ENCODE data around the gene NCKAP1. TPM values are rescaled to one million over a fixed set of nuclear protein-coding genes. Genes with fewer than 3 reads are reported as not detected.
"Not testable (repeated sequence)": the region's sequence is repeated elsewhere in the genome, so short reads cannot be mapped to it uniquely, and the experiment has no call there.

The NCKAP1 gene
- total RNA-seq, 2 donors from 2014 or later = 9.3 to 12.4 TPM

DNA sequence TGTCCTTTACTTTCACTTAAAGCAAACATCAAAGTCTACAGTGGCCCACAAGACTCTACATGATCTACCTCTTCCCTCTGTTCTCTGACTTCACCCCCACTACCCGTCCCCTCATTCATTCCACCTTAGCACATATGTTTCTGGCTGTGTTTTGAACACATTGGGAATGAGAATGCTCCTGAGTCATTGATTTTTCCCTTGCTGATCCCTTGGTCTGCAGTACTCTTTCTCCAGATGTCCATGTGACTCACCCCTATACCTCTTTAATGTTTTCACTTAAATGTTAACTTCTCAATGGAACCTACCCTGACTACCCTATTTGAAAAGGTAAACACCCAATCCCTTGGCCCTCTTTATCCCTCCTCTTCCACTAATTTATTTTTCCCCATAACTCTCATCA lies 141.1 kb downstream of the NCKAP1 start:
- no peak for DNase-seq
- Mint-ChIP-seq H3K4me1 (ENCODE audit: low read depth) (no peaks in the 10 kb centered on the region), H3K4me3 (no peak overlapping the region), H3K9me3 (no peaks in the 10 kb centered on the region), H3K27me3 (ENCODE audit: low read depth) (peaks cover 7% of the 10 kb centered on the region), H3K36me3 (ENCODE audit: insufficient read depth in 2 of 2) (no peaks in the 10 kb centered on the region), H3K27ac (no peak overlapping the region)
- no peak for ATAC-seq (replicated peaks in 1 of 2)

DNA sequence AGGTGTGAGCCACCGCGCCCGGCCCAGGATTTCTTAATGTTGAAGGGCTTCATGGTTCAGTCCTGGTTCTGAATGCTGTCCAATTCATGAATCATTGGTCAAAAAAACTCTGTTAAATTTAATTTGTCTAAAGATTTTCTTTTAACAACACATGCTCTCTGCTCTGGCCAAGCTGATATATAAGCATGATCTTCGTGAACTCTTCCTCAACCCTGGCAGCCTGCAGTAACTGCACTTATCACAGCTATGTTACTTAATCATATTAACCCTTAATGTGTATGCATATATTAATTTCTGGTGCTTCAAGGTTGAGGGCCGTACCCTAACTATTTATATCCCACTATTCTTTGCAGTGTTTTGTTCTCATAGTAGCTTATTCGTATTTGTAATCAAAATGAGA lies 142.5 kb downstream of the NCKAP1 start:
- Mint-ChIP-seq H3K27ac (no peak overlapping the region), H3K9me3 (no peaks in the 10 kb centered on the region), H3K36me3 (ENCODE audit: insufficient read depth in 2 of 2) (no peaks in the 10 kb centered on the region), H3K4me1 (ENCODE audit: low read depth) (no peaks in the 10 kb centered on the region), H3K27me3 (ENCODE audit: low read depth) (peaks cover 7% of the 10 kb centered on the region), H3K4me3 (no peak overlapping the region)
- DNase-seq (no peak), ATAC-seq (replicated peaks in 1 of 2) (no peak)

DNA sequence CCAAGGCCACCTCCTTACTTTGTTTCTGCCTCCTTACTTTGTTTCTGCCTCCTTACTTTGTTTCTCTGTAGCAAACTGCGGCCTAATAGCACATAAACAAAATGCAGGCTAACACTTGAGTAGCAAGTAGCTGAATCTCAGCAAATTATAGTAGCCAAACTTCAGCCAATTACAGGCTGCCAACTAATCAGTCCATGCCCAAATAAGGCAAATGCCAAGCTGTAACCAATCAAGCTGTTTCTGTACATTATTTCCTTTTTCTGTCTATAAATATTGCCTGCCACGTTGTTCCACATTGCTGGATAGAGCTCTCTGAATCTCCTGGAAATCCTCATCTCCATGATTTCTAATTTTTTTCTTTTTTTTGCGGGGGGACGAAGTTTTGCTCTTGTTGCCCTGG lies 143.1 kb downstream of the NCKAP1 start:
- Mint-ChIP-seq H3K27me3 (ENCODE audit: low read depth) (peaks cover 7% of the 10 kb centered on the region), H3K36me3 (ENCODE audit: insufficient read depth in 2 of 2) (no peaks in the 10 kb centered on the region), H3K9me3 (no peaks in the 10 kb centered on the region), H3K4me1 (ENCODE audit: low read depth) (no peaks in the 10 kb centered on the region), H3K4me3 (no peak overlapping the region), H3K27ac (no peak overlapping the region)
- ATAC-seq (replicated peaks in 1 of 2) (no peak), DNase-seq (no peak)

GRCh38 chr2:182894174-182894573 lies 144.1 kb downstream of the NCKAP1 start:
- H3K4me1 Mint-ChIP-seq (ENCODE audit: low read depth) = no peaks in the 10 kb centered on the region
- ATAC-seq (replicated peaks in 1 of 2) (no peak), DNase-seq (no peak)
- no peaks in the 10 kb centered on the region for H3K9me3 Mint-ChIP-seq
- H3K4me3 Mint-ChIP-seq = no peak overlapping the region
- H3K27ac Mint-ChIP-seq = no peak overlapping the region
- peaks cover 7% of the 10 kb centered on the region for H3K27me3 Mint-ChIP-seq (ENCODE audit: low read depth)
- no peaks in the 10 kb centered on the region for H3K36me3 Mint-ChIP-seq (ENCODE audit: insufficient read depth in 2 of 2)

DNA sequence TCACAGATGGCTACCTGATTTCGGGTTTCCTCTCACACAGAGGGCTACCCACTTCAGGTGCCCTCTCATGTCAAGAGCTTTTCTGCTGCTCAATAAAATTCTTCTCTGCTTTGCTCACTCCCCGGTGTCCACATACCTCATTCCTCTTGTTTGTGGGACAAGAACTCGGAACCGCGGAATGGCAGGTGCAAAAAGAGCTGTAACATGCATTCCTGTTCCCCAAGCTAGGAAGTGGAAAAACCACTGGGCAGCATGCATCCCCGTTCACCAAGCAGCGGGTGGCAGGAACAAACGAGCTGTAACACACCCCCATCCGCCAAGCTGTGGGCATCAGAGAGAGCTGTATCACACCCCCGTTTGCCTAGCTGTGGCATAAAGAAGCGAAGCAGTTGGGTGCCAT lies 144.6 kb downstream of the NCKAP1 start:
- Mint-ChIP-seq H3K27me3 (ENCODE audit: low read depth) (peaks cover 7% of the 10 kb centered on the region), H3K9me3 (no peaks in the 10 kb centered on the region), H3K4me3 (no peak overlapping the region), H3K4me1 (ENCODE audit: low read depth) (no peaks in the 10 kb centered on the region), H3K36me3 (ENCODE audit: insufficient read depth in 2 of 2) (no peaks in the 10 kb centered on the region), H3K27ac (no peak overlapping the region)
- ATAC-seq (replicated peaks in 1 of 2) (no peak), DNase-seq (no peak)

DNA sequence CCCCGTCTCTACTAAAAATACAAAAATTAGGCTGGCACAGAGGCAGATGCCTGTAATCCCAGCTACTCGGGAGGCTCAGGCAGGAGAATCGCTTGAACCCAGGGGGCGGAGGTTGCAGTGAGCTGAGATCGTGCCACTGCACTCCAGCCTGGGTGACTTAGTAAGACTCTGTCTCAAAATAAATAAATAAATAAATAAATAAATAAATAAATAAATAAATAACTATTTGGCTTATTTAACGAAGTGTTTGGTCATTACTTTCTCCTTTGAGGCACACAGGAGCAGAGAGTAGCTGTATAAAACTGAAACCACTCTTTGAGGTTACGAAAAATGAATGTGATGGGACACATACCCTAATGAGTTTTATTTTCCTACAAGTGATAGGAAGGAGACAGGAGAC lies 145.2 kb downstream of the NCKAP1 start:
- not testable (repeated sequence) for H3K9me3 Mint-ChIP-seq; DNase-seq; H3K36me3 Mint-ChIP-seq (ENCODE audit: insufficient read depth in 2 of 2); H3K27me3 Mint-ChIP-seq (ENCODE audit: low read depth); H3K27ac Mint-ChIP-seq; H3K4me3 Mint-ChIP-seq; H3K4me1 Mint-ChIP-seq (ENCODE audit: low read depth); ATAC-seq (replicated peaks in 1 of 2)

GRCh38 chr2:182891611-182892010 lies 146.6 kb downstream of the NCKAP1 start:
- no peaks in the 10 kb centered on the region for H3K4me1 Mint-ChIP-seq (ENCODE audit: low read depth)
- H3K27me3 Mint-ChIP-seq (ENCODE audit: low read depth) = no peaks in the 10 kb centered on the region
- ATAC-seq (replicated peaks in 1 of 2) = no peak
- H3K9me3 Mint-ChIP-seq = no peaks in the 10 kb centered on the region
- H3K27ac Mint-ChIP-seq = peak overlapping the region; percentile 59
- DNase-seq = no peak
- H3K4me3 Mint-ChIP-seq = no peak overlapping the region
- H3K36me3 Mint-ChIP-seq (ENCODE audit: insufficient read depth in 2 of 2) = no peaks in the 10 kb centered on the region

- Mint-ChIP-seq H3K4me3 (no peak overlapping the region), H3K4me1 (ENCODE audit: low read depth) (no peaks in the 10 kb centered on the region), H3K36me3 (ENCODE audit: insufficient read depth in 2 of 2) (no peaks in the 10 kb centered on the region), H3K27ac (no peak overlapping the region), H3K27me3 (ENCODE audit: low read depth) (no peaks in the 10 kb centered on the region), H3K9me3 (no peaks in the 10 kb centered on the region)
- no peak for ATAC-seq (replicated peaks in 1 of 2)
- DNase-seq = no peak
Observed at GRCh38 chr2:182890773-182891378, 147.4 kb downstream of the NCKAP1 start.

DNA sequence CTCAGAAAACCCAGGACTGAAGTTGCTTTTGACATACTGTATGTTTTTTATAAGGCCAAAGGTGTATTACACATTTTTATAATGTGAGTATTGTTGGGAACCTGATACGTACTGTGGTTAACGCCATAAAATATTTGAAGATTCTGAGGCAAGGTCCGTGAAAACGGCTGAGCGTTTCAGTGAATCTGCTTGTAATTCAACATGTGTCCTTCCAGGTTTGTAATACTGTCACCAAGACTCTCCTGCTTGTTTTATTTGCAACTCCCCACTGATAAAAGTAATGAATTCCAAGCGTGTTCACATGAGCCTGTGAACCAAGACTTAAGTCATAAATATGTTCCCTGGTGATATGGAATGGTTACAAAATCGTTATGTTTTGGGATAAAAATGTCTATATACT lies 148.0 kb downstream of the NCKAP1 start:
- Mint-ChIP-seq H3K4me3 (no peak overlapping the region), H3K27ac (no peak overlapping the region)
- ATAC-seq (replicated peaks in 1 of 2) = no peak

GRCh38 chr2:182887753-182888415 lies 150.4 kb downstream of the NCKAP1 start:
- H3K9me3 Mint-ChIP-seq = no peaks in the 10 kb centered on the region
- no peak for ATAC-seq (replicated peaks in 1 of 2)
- H3K27ac Mint-ChIP-seq = no peak overlapping the region

More for the DNA sequence above, 148.0 kb downstream of the NCKAP1 start:
- Mint-ChIP-seq H3K4me1 (ENCODE audit: low read depth) (no peaks in the 10 kb centered on the region), H3K9me3 (no peaks in the 10 kb centered on the region), H3K36me3 (ENCODE audit: insufficient read depth in 2 of 2) (no peaks in the 10 kb centered on the region), H3K27me3 (ENCODE audit: low read depth) (no peaks in the 10 kb centered on the region)
- no peak for DNase-seq

GRCh38 chr2:182887093-182887492 lies 151.2 kb downstream of the NCKAP1 start:
- Mint-ChIP-seq H3K9me3 (no peaks in the 10 kb centered on the region), H3K4me3 (no peak overlapping the region), H3K27ac (no peak overlapping the region), H3K4me1 (ENCODE audit: low read depth) (no peaks in the 10 kb centered on the region), H3K36me3 (ENCODE audit: insufficient read depth in 2 of 2) (no peaks in the 10 kb centered on the region), H3K27me3 (ENCODE audit: low read depth) (no peaks in the 10 kb centered on the region)
- ATAC-seq (replicated peaks in 1 of 2) = no peak
- DNase-seq = no peak

More at GRCh38 chr2:182887753-182888415, 150.4 kb downstream of the NCKAP1 start:
- Mint-ChIP-seq H3K27me3 (ENCODE audit: low read depth) (no peaks in the 10 kb centered on the region), H3K36me3 (ENCODE audit: insufficient read depth in 2 of 2) (no peaks in the 10 kb centered on the region), H3K4me1 (ENCODE audit: low read depth) (no peaks in the 10 kb centered on the region), H3K4me3 (no peak overlapping the region)
- DNase-seq = no peak

DNA sequence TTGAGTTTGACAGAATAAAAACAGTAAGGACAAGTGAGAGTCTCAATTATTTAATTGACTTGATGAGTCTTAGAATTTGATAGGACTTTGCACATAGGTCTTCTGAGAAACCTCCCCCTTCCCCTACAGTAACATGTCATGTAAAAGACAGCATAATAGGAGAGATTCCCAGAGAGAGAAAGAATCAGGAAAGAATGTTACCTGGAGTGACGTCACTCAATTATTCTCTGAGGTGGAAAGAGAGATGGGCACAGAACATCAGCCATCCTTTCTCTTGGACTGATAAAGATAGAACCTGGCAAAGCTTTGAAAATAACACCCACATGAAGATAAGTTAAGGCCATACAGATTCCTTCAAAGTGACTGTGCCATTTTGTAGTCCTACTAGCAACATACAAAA lies 152.5 kb downstream of the NCKAP1 start:
- H3K27ac Mint-ChIP-seq = no peak overlapping the region
- H3K36me3 Mint-ChIP-seq (ENCODE audit: insufficient read depth in 2 of 2) = no peaks in the 10 kb centered on the region
- no peaks in the 10 kb centered on the region for H3K27me3 Mint-ChIP-seq (ENCODE audit: low read depth)
- ATAC-seq (replicated peaks in 1 of 2) = no peak
- no peak for DNase-seq
- no peak overlapping the region for H3K4me3 Mint-ChIP-seq
- no peaks in the 10 kb centered on the region for H3K9me3 Mint-ChIP-seq
- no peaks in the 10 kb centered on the region for H3K4me1 Mint-ChIP-seq (ENCODE audit: low read depth)

DNA sequence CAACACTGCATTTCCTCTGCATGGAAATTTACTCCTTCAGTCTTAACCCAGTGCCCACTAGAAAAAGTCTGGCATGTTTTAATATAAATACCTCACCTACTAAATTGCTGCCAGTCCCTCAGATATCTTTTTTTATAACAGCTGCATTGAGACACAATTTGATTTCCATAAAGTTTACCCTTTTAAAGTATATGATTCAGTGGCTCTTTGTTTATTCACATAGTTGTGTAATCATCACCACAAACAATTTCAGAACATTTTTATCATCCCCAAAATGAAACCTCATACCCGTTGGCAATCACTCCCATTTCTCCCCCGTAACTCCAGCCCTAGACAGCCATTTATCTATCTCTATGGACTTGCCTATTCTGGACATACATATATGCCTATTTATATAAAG lies 154.8 kb downstream of the NCKAP1 start:
- H3K9me3 Mint-ChIP-seq = peaks cover 2 to 4% of the 10 kb centered on the region in 2 donors
- no peaks in the 10 kb centered on the region for H3K36me3 Mint-ChIP-seq (ENCODE audit: insufficient read depth in 2 of 2)
- H3K4me1 Mint-ChIP-seq (ENCODE audit: low read depth) = no peaks in the 10 kb centered on the region

GRCh38 chr2:182880100-182880499 lies 158.2 kb downstream of the NCKAP1 start:
- not testable (repeated sequence) for H3K4me3 Mint-ChIP-seq; DNase-seq; H3K27me3 Mint-ChIP-seq (ENCODE audit: low read depth); ATAC-seq (replicated peaks in 1 of 2); H3K4me1 Mint-ChIP-seq (ENCODE audit: low read depth); H3K27ac Mint-ChIP-seq; H3K36me3 Mint-ChIP-seq (ENCODE audit: insufficient read depth in 2 of 2)
- peaks cover 4 to 10% of the 10 kb centered on the region in 2 donors for H3K9me3 Mint-ChIP-seq

More for the DNA sequence above, 154.8 kb downstream of the NCKAP1 start:
- no peak overlapping the region for H3K4me3 Mint-ChIP-seq
- H3K27ac Mint-ChIP-seq = no peak overlapping the region
- DNase-seq (no peak), ATAC-seq (replicated peaks in 1 of 2) (no peak)
- no peaks in the 10 kb centered on the region for H3K27me3 Mint-ChIP-seq (ENCODE audit: low read depth)
